ENCODE data around the gene PACC1.

DNA sequence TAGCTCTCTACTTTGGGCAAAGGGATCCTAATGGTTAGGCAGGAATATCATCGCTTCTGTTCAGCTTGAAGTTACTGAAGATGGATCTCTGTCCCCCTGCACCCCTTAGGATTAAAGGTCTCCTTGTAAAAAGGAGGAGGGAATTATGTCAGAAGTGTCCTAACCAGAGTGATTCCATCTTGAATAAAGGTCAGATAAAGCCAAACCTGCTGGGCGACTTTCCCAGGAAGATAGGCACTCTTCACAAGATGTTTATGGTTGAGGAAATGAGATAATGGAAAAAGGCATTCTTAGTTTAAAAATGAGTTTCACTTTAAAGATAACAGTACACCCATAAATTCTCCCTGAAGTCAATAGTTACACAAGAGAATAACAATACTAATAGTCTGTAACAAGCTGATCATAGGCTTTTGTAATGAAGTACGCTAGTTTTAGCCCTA is 16.3 kb upstream of the PACC1 start:
- TF ChIP-seq CTCF (IDR thresholded peaks at IDR 0.05) (no peak), POLR2A (IDR thresholded peaks at IDR 0.05) (no peak)
